Measurements from ENCODE around the gene PTGER1. TPM values are rescaled to one million over a fixed set of nuclear protein-coding genes. Genes with fewer than 3 reads are reported as not detected.

PTGER1 gene
- total RNA-seq, 1 experiment from 2014 or later: 2.2 TPM

DNA sequence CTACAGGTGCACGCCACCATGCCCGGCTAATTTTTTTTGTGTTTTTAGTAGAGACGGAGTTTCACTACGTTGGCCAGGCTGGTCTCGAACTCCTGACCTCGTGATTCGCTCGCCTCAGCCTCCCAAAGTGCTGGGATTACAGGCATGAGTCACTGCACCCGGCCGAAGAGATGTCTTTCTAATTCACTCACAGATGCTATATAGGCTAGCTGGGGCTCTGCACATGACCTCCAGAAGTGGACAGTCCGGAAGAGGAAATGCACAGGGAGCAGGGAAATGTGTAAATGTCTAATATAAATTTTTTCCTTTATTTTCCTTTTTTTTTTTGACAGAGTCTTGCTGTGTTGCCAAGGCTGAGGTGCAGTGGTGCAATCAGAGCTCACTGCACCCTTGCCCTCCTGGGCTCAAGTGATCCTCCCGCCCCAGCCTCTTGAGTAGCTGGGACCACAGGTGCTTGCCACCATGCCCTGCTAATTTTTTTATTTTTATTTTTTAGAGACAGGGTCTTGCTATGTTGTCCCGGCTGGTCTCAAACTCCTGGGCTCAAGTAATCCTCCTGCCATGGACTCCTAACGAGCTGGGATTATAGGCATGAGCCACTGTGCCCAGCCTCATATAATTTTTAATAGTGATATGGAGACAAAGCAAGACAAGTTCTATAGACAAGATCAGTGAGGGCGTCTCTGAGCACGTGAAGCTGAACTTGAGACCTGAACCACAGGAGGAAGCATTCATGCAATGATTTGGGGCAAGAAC is 12.4 kb upstream of the PTGER1 start:
- no peak for TF ChIP-seq SIN3A (IDR thresholded peaks at IDR 0.05; ENCODE audit: borderline replicate concordance, insufficient read depth, low read depth, low read length)
- TF ChIP-seq, protein P1, sequence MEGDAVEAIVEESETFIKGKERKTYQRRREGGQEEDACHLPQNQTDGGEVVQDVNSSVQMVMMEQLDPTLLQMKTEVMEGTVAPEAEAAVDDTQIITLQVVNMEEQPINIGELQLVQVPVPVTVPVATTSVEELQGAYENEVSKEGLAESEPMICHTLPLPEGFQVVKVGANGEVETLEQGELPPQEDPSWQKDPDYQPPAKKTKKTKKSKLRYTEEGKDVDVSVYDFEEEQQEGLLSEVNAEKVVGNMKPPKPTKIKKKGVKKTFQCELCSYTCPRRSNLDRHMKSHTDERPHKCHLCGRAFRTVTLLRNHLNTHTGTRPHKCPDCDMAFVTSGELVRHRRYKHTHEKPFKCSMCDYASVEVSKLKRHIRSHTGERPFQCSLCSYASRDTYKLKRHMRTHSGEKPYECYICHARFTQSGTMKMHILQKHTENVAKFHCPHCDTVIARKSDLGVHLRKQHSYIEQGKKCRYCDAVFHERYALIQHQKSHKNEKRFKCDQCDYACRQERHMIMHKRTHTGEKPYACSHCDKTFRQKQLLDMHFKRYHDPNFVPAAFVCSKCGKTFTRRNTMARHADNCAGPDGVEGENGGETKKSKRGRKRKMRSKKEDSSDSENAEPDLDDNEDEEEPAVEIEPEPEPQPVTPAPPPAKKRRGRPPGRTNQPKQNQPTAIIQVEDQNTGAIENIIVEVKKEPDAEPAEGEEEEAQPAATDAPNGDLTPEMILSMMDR (IDR thresholded peaks at IDR 0.05): no peak
- no peak for TF ChIP-seq TCF7L2 (IDR thresholded peaks at IDR 0.05; ENCODE audit: low read depth, low read length)
- no peak for TF ChIP-seq POLR2AphosphoS5 (IDR thresholded peaks at IDR 0.05; ENCODE audit: low read depth, low read length)
- TF ChIP-seq, protein P2, sequence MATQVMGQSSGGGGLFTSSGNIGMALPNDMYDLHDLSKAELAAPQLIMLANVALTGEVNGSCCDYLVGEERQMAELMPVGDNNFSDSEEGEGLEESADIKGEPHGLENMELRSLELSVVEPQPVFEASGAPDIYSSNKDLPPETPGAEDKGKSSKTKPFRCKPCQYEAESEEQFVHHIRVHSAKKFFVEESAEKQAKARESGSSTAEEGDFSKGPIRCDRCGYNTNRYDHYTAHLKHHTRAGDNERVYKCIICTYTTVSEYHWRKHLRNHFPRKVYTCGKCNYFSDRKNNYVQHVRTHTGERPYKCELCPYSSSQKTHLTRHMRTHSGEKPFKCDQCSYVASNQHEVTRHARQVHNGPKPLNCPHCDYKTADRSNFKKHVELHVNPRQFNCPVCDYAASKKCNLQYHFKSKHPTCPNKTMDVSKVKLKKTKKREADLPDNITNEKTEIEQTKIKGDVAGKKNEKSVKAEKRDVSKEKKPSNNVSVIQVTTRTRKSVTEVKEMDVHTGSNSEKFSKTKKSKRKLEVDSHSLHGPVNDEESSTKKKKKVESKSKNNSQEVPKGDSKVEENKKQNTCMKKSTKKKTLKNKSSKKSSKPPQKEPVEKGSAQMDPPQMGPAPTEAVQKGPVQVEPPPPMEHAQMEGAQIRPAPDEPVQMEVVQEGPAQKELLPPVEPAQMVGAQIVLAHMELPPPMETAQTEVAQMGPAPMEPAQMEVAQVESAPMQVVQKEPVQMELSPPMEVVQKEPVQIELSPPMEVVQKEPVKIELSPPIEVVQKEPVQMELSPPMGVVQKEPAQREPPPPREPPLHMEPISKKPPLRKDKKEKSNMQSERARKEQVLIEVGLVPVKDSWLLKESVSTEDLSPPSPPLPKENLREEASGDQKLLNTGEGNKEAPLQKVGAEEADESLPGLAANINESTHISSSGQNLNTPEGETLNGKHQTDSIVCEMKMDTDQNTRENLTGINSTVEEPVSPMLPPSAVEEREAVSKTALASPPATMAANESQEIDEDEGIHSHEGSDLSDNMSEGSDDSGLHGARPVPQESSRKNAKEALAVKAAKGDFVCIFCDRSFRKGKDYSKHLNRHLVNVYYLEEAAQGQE (IDR thresholded peaks at IDR 0.05; ENCODE audit: insufficient read depth in 1 of 2, low read depth in 2 of 2, low read length in 1 of 2): no peak
- no peaks in the 10 kb centered on the region for H3K4me1 ChIP-seq (ENCODE audit: control insufficient read depth, insufficient read depth, low read length)
- no peak overlapping the region for H3K4me3 ChIP-seq (ENCODE audit: low read depth in 2 of 2, low read length in 2 of 2)
- no peak for ATAC-seq
- intact Hi-C loops (cut with micrococcal nuclease; ENCODE audit: unreplicated experiment) (no loop called here), in situ Hi-C loops (cut with HindIII; ENCODE audit: low pct_unique_long_range_greater_than_20kb, low sequenced_read_pairs) (no loop called here)
- DNase-seq (ENCODE audit: low read depth, low spot score): no peak
- no TSS peak for BruUV-seq (replicated peaks)
- CTCF ChIA-PET: interaction anchor here (0.7 kb wide), 1 partner anchor 78 kb away, joined by 3 read pairs; no protein-coding TSS in a partner anchor
- H3K9me3 ChIP-seq (ENCODE audit: control insufficient read depth, insufficient read depth, low read depth, low read length): no peaks in the 10 kb centered on the region
- no peaks in the 10 kb centered on the region; the same call in 1 of the 2 replicates for H3K36me3 ChIP-seq (ENCODE audit: control insufficient read depth, insufficient read depth, low read length)
- no peak overlapping the region for H3K27ac ChIP-seq (ENCODE audit: low read length)
- POLR2A ChIA-PET: no interaction called here
- H3K27me3 ChIP-seq (ENCODE audit: control insufficient read depth, insufficient read depth, low read length): no peaks in the 10 kb centered on the region

DNA sequence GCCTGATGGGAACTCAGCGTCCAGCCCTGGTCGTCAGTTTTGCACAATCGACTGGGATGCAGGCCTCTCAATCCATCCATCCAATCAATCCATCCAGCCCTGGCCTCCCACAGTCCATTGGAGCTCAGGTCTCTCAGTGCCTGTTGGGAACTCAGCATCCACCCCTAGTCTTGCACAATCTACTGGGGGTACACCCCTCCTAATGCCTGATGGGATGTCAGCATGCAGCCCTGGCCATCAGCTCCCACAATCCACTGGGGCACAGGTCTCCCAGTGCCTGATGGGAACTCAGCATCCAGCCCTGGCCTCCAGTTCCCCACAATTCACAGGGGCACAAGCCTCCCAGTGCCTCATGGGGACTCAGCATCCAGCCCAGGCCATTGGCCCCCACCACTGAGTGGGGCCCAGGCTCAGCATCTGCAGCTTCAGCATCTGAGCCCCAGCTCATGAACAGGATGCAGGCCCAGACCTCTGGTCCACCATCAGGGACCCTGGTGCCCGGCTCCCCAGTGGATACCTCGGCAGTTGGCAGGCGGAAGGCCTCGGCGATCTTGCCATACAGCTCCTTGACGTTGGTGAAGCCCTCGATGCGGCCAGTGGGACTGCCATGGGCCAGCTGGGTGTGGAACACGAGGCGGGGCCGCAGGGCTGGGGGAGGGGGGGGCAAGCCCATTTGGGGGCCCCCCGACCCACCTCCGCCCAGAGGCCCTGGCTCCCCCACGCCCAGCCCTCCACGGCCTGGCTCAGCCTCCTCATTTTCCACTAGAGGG is 7.2 kb upstream of the PTGER1 start:
- no peak overlapping the region for H3K4me3 ChIP-seq (ENCODE audit: low read depth in 2 of 2, low read length in 2 of 2)
- H3K27me3 ChIP-seq (ENCODE audit: control insufficient read depth, insufficient read depth, low read length): no peaks in the 10 kb centered on the region
- TF ChIP-seq TCF7L2 (IDR thresholded peaks at IDR 0.05; ENCODE audit: low read depth, low read length): no peak
- TF ChIP-seq POLR2AphosphoS5 (IDR thresholded peaks at IDR 0.05; ENCODE audit: low read depth, low read length): no peak
- TF ChIP-seq, protein P1 (IDR thresholded peaks at IDR 0.05): no peak
- TF ChIP-seq, protein P2 (IDR thresholded peaks at IDR 0.05; ENCODE audit: insufficient read depth in 1 of 2, low read depth in 2 of 2, low read length in 1 of 2): no peak
- TF ChIP-seq SIN3A (IDR thresholded peaks at IDR 0.05; ENCODE audit: borderline replicate concordance, insufficient read depth, low read depth, low read length): no peak
- H3K27ac ChIP-seq (ENCODE audit: low read length): no peak overlapping the region
- no TSS peak for BruUV-seq (replicated peaks)
- intact Hi-C loops (cut with micrococcal nuclease; ENCODE audit: unreplicated experiment): no loop called here
- H3K9me3 ChIP-seq (ENCODE audit: control insufficient read depth, insufficient read depth, low read depth, low read length): no peaks in the 10 kb centered on the region
- no peaks in the 10 kb centered on the region; the same call in 1 of the 2 replicates for H3K36me3 ChIP-seq (ENCODE audit: control insufficient read depth, insufficient read depth, low read length)
- H3K4me1 ChIP-seq (ENCODE audit: control insufficient read depth, insufficient read depth, low read length): peaks cover 7% of the 10 kb centered on the region
- ATAC-seq: no peak
- ChIA-PET POLR2A (no interaction called here), CTCF (no interaction called here)
- DNase-seq (ENCODE audit: low read depth, low spot score): no peak
- in situ Hi-C loops (cut with HindIII; ENCODE audit: low pct_unique_long_range_greater_than_20kb, low sequenced_read_pairs): no loop called here
